ENCODE data around the gene NBL1.

- peak; percentile 27 for TF ChIP-seq CTCF (conservative IDR thresholded peaks at IDR 0.05)
- TF ChIP-seq ZFX (IDR thresholded peaks at IDR 0.05) = no peak
Observed at GRCh38 chr1:19648689-19649088, 4.6 kb downstream of the NBL1 start.
